HPDE6-E6E7 (cell line): ENCODE results near the gene NEURL1.
"Not testable (repeated sequence)": the region's sequence is repeated elsewhere in the genome, so short reads cannot be mapped to it uniquely, and the experiment has no call there.

Experiments
- DNase-seq: peaks from one replicate; pipeline ENCODE4 v3.0.0; 2011; ENCODE audit warnings: missing footprints; ENCODE audit errors: extremely low spot score

Gene NEURL1

DNA sequence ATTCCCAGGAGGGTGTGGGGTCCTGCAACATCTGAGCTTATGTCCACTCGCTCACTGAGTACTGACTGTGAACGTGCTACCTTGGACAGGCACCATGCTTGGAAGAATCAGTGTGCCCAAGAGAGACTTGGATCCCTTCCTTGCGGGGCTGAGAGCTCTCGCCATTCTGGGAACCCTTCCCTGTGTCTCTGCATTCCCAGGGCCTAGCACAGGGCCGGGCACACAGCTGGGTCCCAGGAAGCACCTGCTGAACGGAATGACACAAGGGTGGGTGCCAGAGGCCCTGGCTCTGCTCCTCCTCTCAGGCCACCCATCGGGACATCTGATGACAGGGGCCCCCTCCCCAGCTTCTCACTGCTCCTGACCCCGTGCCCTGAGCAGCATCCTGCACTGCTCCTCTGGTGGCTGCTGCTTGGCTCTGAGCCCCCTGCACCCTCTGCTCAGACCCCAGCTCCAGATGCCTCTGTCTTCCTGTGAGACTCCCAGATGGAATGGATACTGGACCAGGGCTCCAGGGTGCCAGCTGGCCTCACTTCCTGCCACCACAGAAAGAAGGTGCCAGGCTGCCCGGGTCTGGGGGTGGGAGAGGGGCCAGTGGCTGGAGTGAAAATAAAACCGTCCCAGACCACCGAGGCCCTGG is 129.6 kb downstream of the NEURL1 start:
- DNase-seq, result no peak

DNA sequence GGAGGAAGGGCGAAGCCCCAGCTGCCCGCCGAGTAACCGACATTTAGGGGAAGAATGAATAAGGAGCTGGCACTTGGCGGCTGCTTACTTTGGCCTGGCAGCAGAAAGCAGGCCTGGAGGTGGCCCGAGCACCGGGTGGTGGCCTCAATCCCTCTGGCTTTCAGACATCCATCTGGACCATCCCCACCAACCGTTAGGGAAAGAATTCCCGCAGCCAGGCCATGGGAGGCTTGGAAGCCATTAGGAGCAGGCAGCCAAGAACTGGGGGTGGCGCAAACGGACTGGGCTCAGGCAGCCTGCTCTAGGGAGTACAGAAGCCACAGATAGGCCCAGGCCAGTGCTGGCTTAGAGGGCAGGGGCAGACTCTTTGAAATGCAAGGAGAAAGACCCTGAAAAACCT is 132.7 kb downstream of the NEURL1 start:
- no peak for DNase-seq

DNA sequence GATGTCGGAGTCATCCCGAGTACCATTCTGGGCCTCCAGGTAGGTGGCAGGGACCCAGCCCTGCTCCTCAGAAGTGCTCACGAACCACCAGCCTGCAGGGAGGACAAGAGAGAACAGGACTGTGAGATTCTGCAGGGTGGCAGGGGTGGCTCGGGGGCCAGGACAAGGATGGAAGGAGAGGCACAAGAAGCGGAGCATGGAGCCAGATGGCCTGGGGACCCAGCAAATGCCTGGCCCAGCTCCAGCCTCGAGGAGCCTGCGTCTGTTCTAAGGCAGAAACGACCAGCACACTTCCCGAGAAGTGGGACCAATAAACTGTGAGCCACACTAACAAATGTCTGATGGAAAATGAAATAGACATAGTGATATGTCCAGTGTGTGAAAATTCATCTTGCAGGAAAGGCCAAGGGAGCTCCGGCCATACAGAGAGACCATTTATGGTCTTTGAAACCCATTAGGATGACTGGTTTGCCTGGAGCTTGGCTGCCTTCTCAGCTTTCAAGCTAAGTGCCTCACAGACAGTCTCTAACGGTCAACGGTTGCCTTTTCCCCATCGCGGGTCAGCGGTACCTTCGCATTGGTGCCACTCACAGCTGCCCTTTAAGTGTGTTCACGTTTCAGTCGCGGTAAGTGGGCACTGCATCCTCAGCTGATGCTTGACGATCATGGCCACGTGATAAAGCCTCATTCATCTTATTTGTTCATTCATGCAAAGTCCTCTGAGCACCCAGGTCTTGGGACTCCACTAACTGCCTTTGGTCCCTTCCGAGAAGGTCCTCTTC is 133.8 kb downstream of the NEURL1 start:
- no peak for DNase-seq

DNA sequence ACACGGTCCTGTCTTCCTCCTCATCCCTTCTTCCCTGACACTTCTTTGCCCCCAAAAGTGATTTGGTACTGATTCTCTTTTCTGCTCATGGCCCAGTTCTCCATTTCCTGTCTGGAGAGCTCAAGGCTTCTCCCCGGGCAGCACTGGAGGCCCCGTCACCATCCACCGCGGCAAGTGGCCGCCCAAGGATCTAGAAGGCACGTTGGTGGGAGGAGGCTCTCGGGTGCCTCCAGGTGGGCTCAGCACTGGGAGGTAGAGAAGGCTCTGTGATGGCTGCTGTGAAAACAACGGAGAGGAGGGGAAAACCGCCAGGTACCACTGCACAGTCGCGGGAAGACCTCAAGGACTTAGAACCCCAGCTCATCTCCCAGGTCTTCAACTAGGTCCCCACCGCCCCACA is 134.4 kb downstream of the NEURL1 start:
- no peak for DNase-seq

DNA sequence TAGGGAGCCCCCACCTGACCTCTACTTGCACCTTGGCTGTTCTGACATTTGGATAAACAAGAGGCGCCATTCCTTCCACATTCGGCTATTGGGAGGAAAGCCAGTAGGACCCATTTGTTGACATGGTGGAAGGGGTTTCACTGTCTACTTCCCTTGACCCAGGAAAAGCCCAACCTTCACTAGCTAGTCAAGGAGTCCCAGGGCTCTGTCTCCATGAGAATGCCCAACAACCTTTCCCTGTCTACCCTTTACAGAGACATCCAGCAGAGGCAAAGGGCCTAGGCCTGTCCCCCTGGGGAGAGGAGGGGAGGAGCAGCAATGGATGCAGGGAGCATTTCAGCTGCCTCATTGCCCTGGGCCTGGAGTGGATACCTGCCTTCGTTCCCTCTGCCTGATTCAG is 136.1 kb downstream of the NEURL1 start:
- no peak for DNase-seq

DNA sequence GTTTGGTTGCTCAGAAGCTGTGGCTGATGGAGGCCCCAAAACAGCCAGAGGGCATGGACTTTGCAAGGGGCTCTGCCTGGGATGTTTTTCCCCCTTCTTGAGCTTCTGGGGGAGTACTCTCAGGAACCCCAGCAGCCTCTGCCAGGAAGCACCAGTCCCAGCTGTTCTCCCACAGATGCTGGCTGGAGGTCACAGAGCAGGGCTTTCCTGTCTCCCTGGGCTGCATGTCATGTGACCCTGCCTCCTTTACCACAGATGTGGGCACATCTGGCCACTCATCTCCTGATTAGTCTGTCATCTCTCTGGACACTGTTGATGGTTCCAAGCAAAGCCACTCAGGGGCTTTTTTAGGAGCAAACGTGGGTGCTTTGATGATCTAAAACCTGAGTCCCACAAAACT is 136.7 kb downstream of the NEURL1 start:
- DNase-seq, result no peak

DNA sequence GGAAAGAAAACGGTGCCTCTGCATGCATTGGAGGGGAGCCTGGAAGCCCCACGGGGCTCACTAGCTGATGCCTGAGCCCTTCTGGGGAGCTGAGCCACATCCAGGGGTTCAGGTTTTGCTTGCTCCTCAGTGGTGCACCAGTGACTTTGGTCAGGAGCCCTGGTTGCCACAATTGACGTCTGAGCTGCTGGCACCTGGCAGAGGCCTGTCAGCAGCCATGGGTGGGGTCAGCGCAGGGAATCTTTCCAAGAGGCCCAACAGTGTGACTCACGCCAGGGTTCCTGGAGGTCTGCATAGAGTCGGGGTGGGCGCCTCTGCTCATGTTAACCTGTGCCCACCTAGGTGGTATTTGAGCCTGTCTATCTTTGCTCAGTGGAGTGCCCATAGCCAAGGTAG is 138.7 kb downstream of the NEURL1 start:
- no peak for DNase-seq

DNA sequence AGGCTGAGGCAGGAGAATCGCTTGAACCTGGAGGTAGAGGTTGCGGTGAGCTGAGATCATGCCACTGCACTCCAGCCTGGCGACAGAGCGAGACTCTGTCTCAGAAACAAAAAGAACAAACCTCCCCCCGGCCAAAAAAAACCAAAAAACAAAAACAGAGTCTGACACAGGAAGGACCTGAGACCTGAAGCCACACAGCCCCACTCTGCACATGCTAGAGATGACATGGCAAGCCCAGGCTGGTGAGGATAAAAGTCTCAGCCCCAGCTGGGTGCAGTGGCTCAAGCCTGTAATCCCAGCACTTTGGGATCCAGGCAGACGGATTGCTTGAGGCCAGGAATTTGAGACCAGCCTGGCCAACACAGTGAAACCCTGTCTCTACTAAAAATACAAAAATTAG is 139.4 kb downstream of the NEURL1 start:
- not testable (repeated sequence) for DNase-seq

DNA sequence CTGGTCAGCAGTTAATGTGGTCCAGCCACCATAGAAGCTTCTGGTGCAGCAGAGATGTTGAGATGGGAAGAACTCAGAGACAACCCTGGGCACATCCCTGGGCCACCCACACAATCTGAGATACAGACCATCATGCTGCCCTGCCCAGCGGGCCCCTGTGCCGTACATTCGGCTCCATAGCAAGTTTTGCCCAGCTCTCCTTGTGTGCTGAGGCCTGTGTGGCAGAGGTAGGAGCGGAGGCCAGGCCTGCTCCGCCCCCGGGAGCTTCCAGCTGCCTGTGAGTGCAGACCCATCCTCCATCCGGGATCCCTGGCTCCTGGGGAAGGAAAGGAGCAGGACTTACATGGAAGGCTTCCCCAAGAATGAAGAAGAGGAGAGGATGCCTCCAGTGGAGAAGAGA is 140.3 kb downstream of the NEURL1 start:
- no peak for DNase-seq

DNA sequence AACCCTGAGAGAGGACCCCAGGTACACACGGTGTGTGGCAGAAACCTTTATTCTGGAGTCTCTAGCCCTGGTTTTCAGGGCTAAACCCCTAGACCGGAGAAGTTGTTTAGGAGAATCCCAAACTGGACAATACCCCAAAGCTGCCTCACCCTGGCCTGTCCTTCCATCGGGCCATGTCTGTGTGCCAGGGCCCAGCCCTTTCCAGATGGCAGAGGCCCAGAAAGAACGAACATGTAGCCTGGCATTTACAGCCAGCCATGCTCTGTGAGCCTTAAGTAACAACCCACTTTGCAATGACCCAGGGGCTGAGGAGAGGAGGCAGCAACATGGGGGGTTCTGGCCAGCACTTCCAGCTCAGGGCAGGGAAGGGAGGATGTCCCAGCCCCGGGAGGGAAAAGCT is 142.1 kb downstream of the NEURL1 start:
- no peak for DNase-seq

DNA sequence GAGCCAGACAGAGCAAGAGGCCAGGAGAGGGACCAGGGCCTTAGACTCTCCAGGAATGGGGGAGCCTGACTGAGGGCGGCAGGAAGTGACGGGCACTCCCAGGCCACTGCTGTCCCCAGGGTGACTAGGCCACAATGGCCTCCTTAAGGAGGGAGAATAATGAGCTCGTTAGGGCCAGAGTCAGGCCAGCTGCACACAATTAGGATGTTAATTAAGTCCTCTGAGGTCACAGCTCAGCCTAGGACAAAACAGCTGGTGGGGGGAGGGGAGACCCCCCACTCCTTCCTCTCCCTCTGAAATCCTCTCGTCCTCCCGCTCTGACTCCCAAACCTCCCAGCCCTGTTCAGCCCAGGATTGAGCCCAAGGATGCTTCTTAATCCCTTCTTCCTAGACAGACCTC is 143.0 kb downstream of the NEURL1 start:
- no peak for DNase-seq

DNA sequence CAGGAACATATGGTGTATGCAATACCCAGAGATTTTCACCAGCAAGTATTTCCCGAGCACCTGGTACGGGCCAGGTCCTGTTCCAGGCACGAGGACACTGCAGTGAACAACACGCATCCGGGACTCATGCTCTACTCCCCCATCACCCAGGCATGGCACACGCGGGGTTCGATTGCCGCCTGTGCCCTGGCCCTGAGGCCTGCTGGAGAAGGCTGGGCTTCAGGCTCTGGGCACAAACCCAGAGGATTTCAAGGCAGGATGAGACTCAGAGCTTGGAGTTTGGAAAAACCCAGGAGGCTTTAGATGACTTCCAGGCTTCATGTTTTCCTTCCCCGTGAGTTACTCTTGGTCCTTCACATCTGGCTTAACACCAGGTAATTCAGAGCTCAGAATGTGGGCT is 143.5 kb downstream of the NEURL1 start:
- DNase-seq, result no peak

DNA sequence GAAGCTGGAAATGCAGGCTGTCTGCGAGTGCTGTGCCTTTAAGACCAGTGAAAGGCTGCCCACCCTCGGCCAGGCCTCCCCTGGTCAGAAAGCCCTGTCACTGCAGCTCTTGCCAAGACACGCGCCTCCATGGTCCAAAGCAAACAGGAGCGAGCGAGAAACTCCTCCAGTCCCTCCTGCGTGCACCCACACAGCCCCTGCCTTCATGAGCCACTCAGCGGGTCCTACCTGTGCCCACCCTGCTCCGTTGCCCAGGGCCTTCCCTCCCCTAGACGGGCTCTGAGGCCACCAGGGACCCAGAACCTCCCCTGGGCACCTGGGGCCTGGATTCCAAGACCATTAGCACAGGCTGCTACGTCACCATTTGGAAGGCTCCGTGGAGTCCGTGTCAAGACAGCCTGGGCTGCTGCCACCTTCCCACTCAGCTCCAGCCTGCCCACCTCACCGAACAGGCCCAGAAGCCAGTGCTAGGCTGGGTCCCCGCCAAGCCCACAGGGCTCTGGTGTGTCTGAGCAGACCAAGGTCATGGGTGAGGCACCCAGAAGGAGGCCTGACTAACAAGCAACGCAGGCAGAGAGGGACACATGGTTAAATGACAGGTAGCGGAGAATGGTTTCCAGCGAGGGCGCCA is 144.5 kb downstream of the NEURL1 start:
- no peak for DNase-seq

DNA sequence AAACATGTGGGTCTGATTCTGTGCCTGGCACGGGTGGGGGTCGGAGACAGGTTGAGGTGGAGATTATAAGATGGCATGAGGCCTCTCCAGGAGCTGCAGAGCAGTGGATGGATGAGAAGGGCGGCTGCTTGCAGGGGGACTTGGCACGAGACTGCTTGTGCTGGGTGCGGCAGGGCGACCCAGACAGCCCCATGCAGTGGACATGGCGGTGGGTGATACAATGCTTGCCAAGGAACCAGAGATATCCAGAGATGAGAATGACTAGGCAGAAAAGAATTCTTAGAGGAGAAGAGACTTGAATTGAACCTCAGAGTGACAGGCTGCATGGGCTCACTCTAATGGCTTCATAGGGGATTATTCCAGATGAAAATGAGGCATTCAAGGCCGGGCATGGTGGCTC is 145.4 kb downstream of the NEURL1 start:
- DNase-seq, result no peak

DNA sequence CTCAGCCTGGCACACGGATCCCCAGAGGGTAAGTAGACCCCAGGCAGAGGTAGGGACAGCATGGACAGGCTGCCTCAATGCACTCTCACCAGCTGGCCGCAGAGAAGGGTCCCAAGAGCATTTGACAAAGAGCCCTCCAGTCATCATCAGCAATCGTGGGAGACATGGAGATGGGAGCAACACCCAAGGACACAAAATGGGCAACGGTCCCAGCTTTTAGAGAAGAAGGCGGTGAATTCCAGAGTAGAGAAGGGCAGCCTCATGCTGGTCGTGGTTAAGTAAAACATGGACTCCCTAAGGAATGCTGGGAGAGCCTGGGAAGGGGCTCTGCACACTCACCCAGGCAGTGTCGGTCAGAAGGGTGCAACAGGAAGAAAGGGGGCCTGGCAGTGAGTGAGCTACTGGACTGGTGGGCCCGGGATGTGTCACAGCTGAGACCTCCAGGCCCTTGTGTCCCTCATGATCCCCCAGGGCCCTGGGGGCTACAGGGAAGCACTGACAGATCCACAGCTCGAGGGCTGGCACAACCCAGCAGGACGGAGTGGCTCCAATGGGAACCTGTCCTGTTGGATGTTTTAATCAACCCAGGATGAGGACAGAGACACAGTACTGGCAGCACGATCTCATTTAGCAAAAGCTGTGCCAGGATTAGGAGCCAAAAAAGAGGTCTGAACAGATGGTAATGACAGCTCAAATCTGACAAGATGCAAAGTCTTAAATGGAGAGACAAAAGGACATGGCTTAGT is 147.1 kb downstream of the NEURL1 start:
- DNase-seq, result no peak

DNA sequence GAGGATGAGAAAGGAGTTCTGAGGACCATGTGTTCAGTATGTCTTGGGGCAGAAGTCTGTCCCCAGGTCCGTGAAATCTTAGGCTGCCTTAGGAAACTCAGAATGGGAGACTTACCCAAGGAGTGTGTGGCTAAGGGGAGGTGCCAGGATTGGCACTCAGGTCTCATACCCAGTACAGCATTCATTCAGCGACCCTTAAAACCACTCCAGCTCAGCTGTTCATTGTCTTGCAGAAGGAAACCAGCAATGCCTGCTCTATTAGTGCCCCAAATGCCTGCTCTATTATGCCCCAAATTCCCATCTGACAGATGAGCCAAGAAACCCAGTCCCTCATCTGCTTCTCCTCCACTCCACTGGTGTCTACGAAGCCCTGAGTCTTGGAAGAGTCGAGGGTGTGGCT is 147.8 kb downstream of the NEURL1 start:
- no peak for DNase-seq
